ENCODE measurements around the gene FSIP1. TPM values are rescaled to one million over a fixed set of nuclear protein-coding genes. Genes with fewer than 3 reads are reported as not detected.

Gene FSIP1
- total RNA-seq: 1 to 10 TPM; 4.1 to 5.3 TPM

- peak; percentile 98 for DNase-seq
- Histone ChIP-seq H3K4me1 (no peaks in the 10 kb centered on the region), H3K27me3 (no peaks in the 10 kb centered on the region), H3K9ac (ENCODE audit: low read depth in 2 of 2, low read length in 2 of 2) (peak within 1 kb of the TSS; percentile 66 to 91), H3K9me3 (no peaks in the 10 kb centered on the region), H3K27ac (peak within 1 kb of the TSS; percentile 82), H3K36me3 (no peaks in the 10 kb centered on the region), H3K4me3 (peak within 1 kb of the TSS; percentile 81)
- intact Hi-C loops (cut with DNase I): loop anchor here (5.0 to 10.0 kb wide), 2 partner anchors 192 to 495 kb away; no protein-coding TSS in a partner anchor
- TF ChIP-seq CTCF (IDR thresholded peaks at IDR 0.05): no peak
Observed at GRCh38 chr15:39782441-39783138, at the start of gene FSIP1. TSS of gene FSIP1 (minus strand) at chr15:39782841. CDS start at chr15:39776524, 6,317 bp downstream.

- H3K9me3 ChIP-seq: no peaks in the 10 kb centered on the region
- no peak overlapping the region for H3K9ac ChIP-seq (ENCODE audit: low read depth in 2 of 2, low read length in 2 of 2)
- no peak overlapping the region for H3K4me3 ChIP-seq
- H3K4me1 ChIP-seq: no peaks in the 10 kb centered on the region
- TF ChIP-seq CTCF (IDR thresholded peaks at IDR 0.05): no peak
- H3K27me3 ChIP-seq: no peaks in the 10 kb centered on the region
- intact Hi-C loops (cut with DNase I): no loop called here
- no peak for DNase-seq
- no peak overlapping the region for H3K27ac ChIP-seq
- H3K36me3 ChIP-seq: no peaks in the 10 kb centered on the region
Observed at GRCh38 chr15:39830166-39830565, 47.5 kb upstream of the FSIP1 start.

- Histone ChIP-seq H3K9me3 (no peaks in the 10 kb centered on the region), H3K4me1 (no peaks in the 10 kb centered on the region), H3K36me3 (no peaks in the 10 kb centered on the region), H3K27me3 (no peaks in the 10 kb centered on the region), H3K9ac (ENCODE audit: low read depth in 2 of 2, low read length in 2 of 2) (no peak overlapping the region), H3K27ac (no peak overlapping the region), H3K4me3 (no peak overlapping the region)
- DNase-seq: no peak
- no peak for TF ChIP-seq CTCF (IDR thresholded peaks at IDR 0.05)
- intact Hi-C loops (cut with DNase I): no loop called here
Observed at GRCh38 chr15:39828374-39828931, 45.8 kb upstream of the FSIP1 start.

GRCh38 chr15:39826975-39827374 lies 44.3 kb upstream of the FSIP1 start:
- H3K27ac ChIP-seq: no peak overlapping the region
- H3K9me3 ChIP-seq: no peaks in the 10 kb centered on the region
- H3K4me3 ChIP-seq: no peak overlapping the region
- no peaks in the 10 kb centered on the region for H3K27me3 ChIP-seq
- intact Hi-C loops (cut with DNase I): no loop called here
- no peak for DNase-seq
- no peaks in the 10 kb centered on the region for H3K36me3 ChIP-seq
- no peak for TF ChIP-seq CTCF (IDR thresholded peaks at IDR 0.05)
- no peak overlapping the region for H3K9ac ChIP-seq (ENCODE audit: low read depth in 2 of 2, low read length in 2 of 2)
- H3K4me1 ChIP-seq: no peaks in the 10 kb centered on the region

- Histone ChIP-seq H3K4me3 (no peak overlapping the region), H3K9ac (ENCODE audit: low read depth in 2 of 2, low read length in 2 of 2) (no peak overlapping the region), H3K4me1 (no peaks in the 10 kb centered on the region), H3K27me3 (no peaks in the 10 kb centered on the region), H3K36me3 (no peaks in the 10 kb centered on the region), H3K27ac (no peak overlapping the region), H3K9me3 (no peaks in the 10 kb centered on the region)
- intact Hi-C loops (cut with DNase I): no loop called here
- DNase-seq: no peak
- no peak for TF ChIP-seq CTCF (IDR thresholded peaks at IDR 0.05)
Observed at GRCh38 chr15:39823634-39824033, 41.0 kb upstream of the FSIP1 start.

All from colonic mucosa (tissue), 4 donors.